ENCODE measurements around the gene CBLB.
"Not testable (repeated sequence)": the region's sequence is repeated elsewhere in the genome, so short reads cannot be mapped to it uniquely, and the experiment has no call there.

Gene CBLB

GRCh38 chr3:105844704-105845103, 24.1 kb downstream of the CBLB start:
- no peak for DNase-seq

GRCh38 chr3:105843994-105844393, 24.8 kb downstream of the CBLB start:
- no peak for DNase-seq

DNA sequence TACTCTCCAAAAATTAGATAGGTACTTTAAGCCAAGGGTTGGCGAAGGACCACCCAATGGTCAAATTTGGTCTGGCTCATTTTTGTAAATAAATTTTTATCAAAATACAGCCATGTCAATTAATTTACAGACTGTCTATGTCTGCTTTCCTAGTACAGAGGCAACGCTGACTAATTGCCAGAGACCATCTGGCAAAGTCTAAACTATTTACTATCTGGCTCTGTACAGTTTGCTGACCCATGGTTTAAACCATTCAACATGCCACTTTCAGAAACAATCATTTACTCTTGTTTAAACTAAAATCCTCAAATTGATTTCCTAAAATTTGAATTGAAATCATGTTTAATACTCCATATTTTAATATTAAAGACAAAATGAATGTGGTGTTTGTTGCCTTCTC, 25.9 kb downstream of the CBLB start:
- no peak for DNase-seq

- DNase-seq: no peak
These were observed 26.4 kb downstream of the CBLB start for GRCh38 chr3:105842449-105842848.

DNA sequence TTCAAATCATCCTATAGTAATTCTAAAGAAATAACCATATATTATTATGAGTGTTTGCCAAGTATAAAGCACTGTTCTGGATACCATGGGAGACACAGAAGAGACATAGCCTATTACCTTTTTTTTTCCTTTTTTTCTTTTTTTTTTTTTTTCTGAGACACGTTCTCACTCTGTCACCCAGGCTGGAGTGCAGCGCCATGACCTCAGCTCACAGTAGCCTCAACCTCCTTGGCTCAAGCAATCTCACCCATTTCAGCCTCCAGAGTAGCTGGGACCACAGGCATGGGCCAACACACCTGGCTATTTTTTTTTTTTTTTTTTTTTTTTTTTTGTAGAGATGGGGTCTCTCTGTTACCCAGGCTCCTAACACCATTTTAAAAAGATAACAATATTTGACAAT, 30.9 kb downstream of the CBLB start:
- DNase-seq: no peak

DNA sequence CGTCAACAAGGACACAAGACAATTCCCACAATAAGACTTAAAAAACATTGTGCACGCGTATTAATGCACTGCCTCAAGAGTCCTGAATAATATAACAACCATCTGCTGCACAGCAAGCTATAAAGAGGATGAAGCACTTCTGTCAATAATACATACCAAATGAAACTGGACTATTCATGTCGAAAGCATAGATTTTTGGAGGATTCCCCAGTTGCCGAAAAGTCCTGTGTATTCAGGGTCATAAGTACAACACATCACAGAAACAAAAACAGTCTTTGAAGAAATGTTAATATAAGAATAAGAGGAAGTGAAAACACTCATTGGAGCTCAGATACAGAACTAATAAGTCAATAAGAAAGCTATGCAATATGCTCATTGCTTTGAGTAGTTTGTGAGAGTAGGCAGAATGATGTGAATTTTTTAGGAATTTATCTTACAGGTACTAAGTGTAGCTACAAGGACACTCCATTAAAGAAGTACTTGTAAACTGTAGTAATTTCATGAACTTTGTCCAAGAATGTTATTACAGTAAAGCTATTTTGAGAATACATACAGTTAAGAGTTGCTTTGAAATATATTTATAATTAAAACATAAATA, 31.6 kb downstream of the CBLB start:
- no peak for DNase-seq

- DNase-seq: peak in 1 of 2 experiments; percentile 56
These were observed 32.3 kb downstream of the CBLB start for GRCh38 chr3:105836533-105836932.

- DNase-seq: no peak
These were observed 33.2 kb downstream of the CBLB start for GRCh38 chr3:105835606-105836005.

- no peak for DNase-seq
These were observed 34.0 kb downstream of the CBLB start for GRCh38 chr3:105834768-105835167.

- DNase-seq: no peak
These were observed 36.2 kb downstream of the CBLB start for GRCh38 chr3:105832644-105833043.

DNA sequence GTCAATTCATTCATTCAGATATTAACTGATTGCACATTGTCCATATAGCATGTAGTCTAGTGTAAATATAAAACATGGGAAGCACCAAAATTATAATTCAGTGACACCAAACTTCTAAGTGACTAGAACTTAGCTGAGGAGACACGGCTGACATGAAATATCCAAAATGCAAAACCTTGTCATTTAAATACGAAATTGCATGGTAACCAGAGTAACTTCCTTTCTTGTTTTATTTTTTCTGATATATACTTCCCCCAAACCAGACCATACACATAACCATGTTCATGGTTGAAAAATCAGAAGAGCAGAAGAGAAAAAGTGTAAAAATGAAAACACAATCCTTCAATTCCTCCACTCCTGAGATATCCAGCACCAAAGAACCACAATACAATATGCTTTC, 38.0 kb downstream of the CBLB start:
- DNase-seq: no peak

GRCh38 chr3:105829871-105830622, 38.8 kb downstream of the CBLB start:
- peak in 1 of 2 experiments; percentile 15 for DNase-seq

GRCh38 chr3:105829229-105829628, 39.6 kb downstream of the CBLB start:
- peak; percentile 34 to 59 for DNase-seq

- DNase-seq: no peak
These were observed 40.1 kb downstream of the CBLB start for GRCh38 chr3:105828703-105829102.

- peak in 1 of 2 experiments; percentile 39 for DNase-seq
These were observed 40.9 kb downstream of the CBLB start for GRCh38 chr3:105827959-105828358.

DNA sequence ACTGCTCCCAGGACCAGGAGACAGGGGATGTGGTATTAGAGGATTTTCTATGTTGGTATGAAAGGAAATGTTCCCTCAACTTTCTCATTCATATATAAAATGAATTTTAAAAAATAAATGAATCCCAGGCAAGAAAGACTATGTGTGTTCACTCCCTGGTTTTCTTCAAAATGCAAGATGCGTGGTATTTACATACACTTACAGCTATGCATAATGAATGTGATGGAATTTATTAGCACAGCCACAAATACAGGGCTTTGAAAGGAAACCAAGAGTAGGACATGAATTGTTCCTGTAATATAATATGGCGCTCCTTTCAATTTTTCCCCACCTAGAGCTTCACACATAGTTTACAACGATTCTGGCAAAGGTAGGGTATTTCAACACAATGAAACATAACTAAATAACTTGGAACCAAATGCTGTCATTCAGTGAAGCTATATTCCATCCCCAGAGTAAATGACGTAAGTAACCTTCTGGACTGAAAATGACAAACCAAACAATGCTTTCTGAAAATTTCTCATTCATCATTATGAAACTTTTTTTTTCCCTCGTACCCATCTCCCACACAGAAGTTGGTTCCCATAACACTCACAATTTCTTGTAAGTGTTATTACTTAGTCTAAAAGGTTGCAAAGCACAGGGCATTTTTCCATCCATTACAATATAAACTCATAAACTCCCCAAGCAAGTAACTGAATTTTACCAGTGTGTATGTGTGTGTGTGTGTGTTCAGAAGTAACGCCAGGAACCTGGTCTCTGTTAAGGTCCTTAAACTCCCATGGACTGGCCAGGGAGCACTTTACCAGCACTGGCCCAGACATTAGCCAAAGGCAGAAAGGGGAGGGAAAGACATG, 41.8 kb downstream of the CBLB start:
- peak in 1 of 2 experiments; percentile 28 for DNase-seq

DNA sequence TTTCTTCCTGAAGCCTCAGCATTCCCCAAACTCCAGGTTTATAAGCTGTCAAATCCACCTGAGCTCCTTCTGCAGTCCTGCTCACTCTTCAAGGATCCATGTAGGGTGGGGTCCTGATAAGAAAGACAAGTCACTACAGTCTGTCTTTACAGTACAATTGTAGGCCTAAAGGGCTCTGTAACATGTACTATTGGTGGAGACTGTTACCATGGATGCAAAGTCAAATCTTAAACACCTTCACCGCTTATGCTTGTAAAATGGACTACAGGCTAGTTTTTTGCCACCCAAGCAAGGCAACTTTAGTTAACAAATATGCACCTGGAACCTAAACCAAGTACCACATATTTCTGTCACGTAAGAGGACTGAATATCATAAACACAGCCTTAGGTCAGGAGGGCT, 44.7 kb downstream of the CBLB start:
- no peak for DNase-seq

- no peak for DNase-seq
These were observed 45.5 kb downstream of the CBLB start for GRCh38 chr3:105823149-105823867.

DNA sequence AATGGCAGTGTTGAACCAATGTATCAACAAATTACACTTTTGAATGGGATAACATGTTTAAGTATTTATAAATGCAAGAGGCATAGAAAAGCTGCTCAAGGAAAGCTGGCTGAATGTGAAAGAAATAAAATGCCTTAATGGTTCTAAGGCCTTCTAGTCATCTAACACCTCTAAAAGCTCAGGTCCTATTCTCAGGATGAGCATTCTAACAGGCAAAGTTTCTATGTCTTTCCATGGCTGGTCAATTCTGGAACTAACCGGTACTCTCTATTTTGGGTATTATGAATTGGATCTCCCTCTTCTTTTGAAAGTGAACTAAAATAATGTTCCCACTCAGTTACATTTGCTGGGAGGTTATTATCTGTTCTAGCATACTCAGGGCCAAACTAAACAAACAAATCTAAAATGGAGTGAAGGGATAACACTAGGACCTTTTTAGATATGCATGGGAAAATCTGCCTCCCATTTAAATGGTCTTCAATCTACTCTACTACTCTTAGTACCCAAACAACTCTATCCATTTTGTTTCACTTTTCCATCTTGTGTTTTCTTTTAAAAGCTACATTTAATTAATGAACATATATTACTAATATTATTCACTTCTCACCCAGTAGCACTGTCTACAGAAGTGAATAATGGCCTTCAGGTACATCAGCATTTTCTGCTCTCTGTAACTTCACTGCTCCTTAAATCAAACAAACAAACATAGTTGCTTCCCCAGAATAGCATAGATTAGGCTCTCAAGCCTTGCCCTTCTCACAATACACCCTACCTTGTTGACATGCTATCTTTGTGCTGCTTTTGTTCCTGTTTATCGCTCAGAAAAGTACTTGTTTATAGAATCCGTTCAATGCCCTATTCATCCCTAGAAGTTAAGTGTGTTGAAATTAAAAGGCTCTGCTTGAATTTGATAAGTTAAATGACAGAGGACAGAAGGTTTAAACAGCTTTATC, 46.4 kb downstream of the CBLB start:
- no peak for DNase-seq

- no peak for DNase-seq
These were observed 47.4 kb downstream of the CBLB start for GRCh38 chr3:105821433-105821832.

DNA sequence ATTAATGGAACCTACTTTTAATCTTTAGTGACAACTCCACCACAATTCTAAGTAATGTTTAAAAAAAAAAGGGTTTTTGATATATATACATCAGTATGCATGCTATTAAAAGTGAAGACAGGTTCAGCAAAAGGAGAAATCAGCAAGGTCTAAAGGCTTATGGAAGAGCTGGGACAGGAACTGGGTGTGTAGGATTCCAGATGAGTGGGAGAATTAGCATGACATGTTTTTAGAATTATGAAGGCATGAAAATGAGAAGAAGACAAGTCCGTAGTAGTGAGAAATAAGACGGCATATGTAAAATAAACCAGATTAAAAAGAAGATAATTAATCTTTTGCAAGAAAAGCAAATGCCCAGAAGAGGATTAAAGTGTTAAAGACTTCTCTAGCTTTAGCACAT, 52.0 kb downstream of the CBLB start:
- no peak for DNase-seq

- not testable (repeated sequence) for DNase-seq
These were observed 53.5 kb downstream of the CBLB start for GRCh38 chr3:105815331-105815730.
